ENCODE results near the gene CLIC4.
"Not testable (repeated sequence)": the region's sequence is repeated elsewhere in the genome, so short reads cannot be mapped to it uniquely, and the experiment has no call there.

CLIC4 gene

GRCh38 chr1:24884751-24885150, 139.5 kb downstream of the CLIC4 start:
- H3K4me1 ChIP-seq (ENCODE audit: control insufficient read depth, insufficient read depth, low read length, unreplicated experiment), result peaks cover 4% of the 10 kb centered on the region
- H2AFZ ChIP-seq (ENCODE audit: low read length, unreplicated experiment), result no peak overlapping the region
- peaks cover 39% of the 10 kb centered on the region for H3K27me3 ChIP-seq (ENCODE audit: insufficient read depth, low read length)
- H3K79me2 ChIP-seq (ENCODE audit: control insufficient read depth, insufficient read depth, low read length, unreplicated experiment), result no peaks in the 10 kb centered on the region
- no peak overlapping the region for H3K27ac ChIP-seq (ENCODE audit: low read depth, low read length)
- no peak overlapping the region for H3K4me3 ChIP-seq (ENCODE audit: low read depth, low read length)
- H3K36me3 ChIP-seq (ENCODE audit: insufficient read depth, low read length), result no peaks in the 10 kb centered on the region

- Histone ChIP-seq H3K4me3 (ENCODE audit: low read depth, low read length) (no peak overlapping the region), H3K27me3 (ENCODE audit: insufficient read depth, low read length) (peaks cover 32% of the 10 kb centered on the region), H3K36me3 (ENCODE audit: insufficient read depth, low read length) (no peaks in the 10 kb centered on the region), H3K79me2 (ENCODE audit: control insufficient read depth, insufficient read depth, low read length, unreplicated experiment) (no peaks in the 10 kb centered on the region), H2AFZ (ENCODE audit: low read length, unreplicated experiment) (no peak overlapping the region), H3K27ac (ENCODE audit: low read depth, low read length) (no peak overlapping the region), H3K4me1 (ENCODE audit: control insufficient read depth, insufficient read depth, low read length, unreplicated experiment) (peaks cover 5% of the 10 kb centered on the region)
These were observed 141.0 kb downstream of the CLIC4 start for GRCh38 chr1:24886241-24886640.

GRCh38 chr1:24888061-24888970, 143.1 kb downstream of the CLIC4 start:
- peaks cover 5% of the 10 kb centered on the region for H3K4me1 ChIP-seq (ENCODE audit: control insufficient read depth, insufficient read depth, low read length, unreplicated experiment)

GRCh38 chr1:24888971-24889676, 143.9 kb downstream of the CLIC4 start:
- Histone ChIP-seq H2AFZ (ENCODE audit: low read length, unreplicated experiment) (no peak overlapping the region), H3K27ac (ENCODE audit: low read depth, low read length) (no peak overlapping the region), H3K4me1 (ENCODE audit: control insufficient read depth, insufficient read depth, low read length, unreplicated experiment) (peaks cover 5% of the 10 kb centered on the region), H3K4me3 (ENCODE audit: low read depth, low read length) (no peak overlapping the region), H3K36me3 (ENCODE audit: insufficient read depth, low read length) (no peaks in the 10 kb centered on the region), H3K79me2 (ENCODE audit: control insufficient read depth, insufficient read depth, low read length, unreplicated experiment) (no peaks in the 10 kb centered on the region), H3K27me3 (ENCODE audit: insufficient read depth, low read length) (peaks cover 7% of the 10 kb centered on the region)

More at GRCh38 chr1:24888061-24888970, 143.1 kb downstream of the CLIC4 start:
- no peak overlapping the region for H2AFZ ChIP-seq (ENCODE audit: low read length, unreplicated experiment)
- H3K79me2 ChIP-seq (ENCODE audit: control insufficient read depth, insufficient read depth, low read length, unreplicated experiment), result no peaks in the 10 kb centered on the region
- no peak overlapping the region for H3K4me3 ChIP-seq (ENCODE audit: low read depth, low read length)
- peaks cover 15% of the 10 kb centered on the region for H3K27me3 ChIP-seq (ENCODE audit: insufficient read depth, low read length)
- H3K27ac ChIP-seq (ENCODE audit: low read depth, low read length), result no peak overlapping the region
- H3K36me3 ChIP-seq (ENCODE audit: insufficient read depth, low read length), result no peaks in the 10 kb centered on the region

GRCh38 chr1:24890887-24891286, 145.6 kb downstream of the CLIC4 start:
- H3K4me1 ChIP-seq (ENCODE audit: control insufficient read depth, insufficient read depth, low read length, unreplicated experiment), result peaks cover 5% of the 10 kb centered on the region
- no peak overlapping the region for H2AFZ ChIP-seq (ENCODE audit: low read length, unreplicated experiment)
- no peaks in the 10 kb centered on the region for H3K27me3 ChIP-seq (ENCODE audit: insufficient read depth, low read length)
- no peak overlapping the region for H3K4me3 ChIP-seq (ENCODE audit: low read depth, low read length)
- H3K36me3 ChIP-seq (ENCODE audit: insufficient read depth, low read length), result no peaks in the 10 kb centered on the region
- no peak overlapping the region for H3K27ac ChIP-seq (ENCODE audit: low read depth, low read length)
- H3K79me2 ChIP-seq (ENCODE audit: control insufficient read depth, insufficient read depth, low read length, unreplicated experiment), result no peaks in the 10 kb centered on the region

- not testable (repeated sequence) for H3K79me2 ChIP-seq (ENCODE audit: control insufficient read depth, insufficient read depth, low read length, unreplicated experiment); H3K4me3 ChIP-seq (ENCODE audit: low read depth, low read length); H3K27me3 ChIP-seq (ENCODE audit: insufficient read depth, low read length); H3K27ac ChIP-seq (ENCODE audit: low read depth, low read length); H3K36me3 ChIP-seq (ENCODE audit: insufficient read depth, low read length); H2AFZ ChIP-seq (ENCODE audit: low read length, unreplicated experiment); H3K4me1 ChIP-seq (ENCODE audit: control insufficient read depth, insufficient read depth, low read length, unreplicated experiment)
These were observed 146.1 kb downstream of the CLIC4 start for GRCh38 chr1:24891367-24891766.

GRCh38 chr1:24892188-24893153, 147.2 kb downstream of the CLIC4 start:
- H3K4me3 ChIP-seq (ENCODE audit: low read depth, low read length), result no peak overlapping the region
- H2AFZ ChIP-seq (ENCODE audit: low read length, unreplicated experiment), result no peak overlapping the region
- H3K27me3 ChIP-seq (ENCODE audit: insufficient read depth, low read length), result no peaks in the 10 kb centered on the region
- H3K27ac ChIP-seq (ENCODE audit: low read depth, low read length), result no peak overlapping the region
- H3K4me1 ChIP-seq (ENCODE audit: control insufficient read depth, insufficient read depth, low read length, unreplicated experiment), result peaks cover 5% of the 10 kb centered on the region
- H3K36me3 ChIP-seq (ENCODE audit: insufficient read depth, low read length), result no peaks in the 10 kb centered on the region
- H3K79me2 ChIP-seq (ENCODE audit: control insufficient read depth, insufficient read depth, low read length, unreplicated experiment), result no peaks in the 10 kb centered on the region

GRCh38 chr1:24893431-24893830, 148.2 kb downstream of the CLIC4 start:
- peaks cover 5% of the 10 kb centered on the region for H3K4me1 ChIP-seq (ENCODE audit: control insufficient read depth, insufficient read depth, low read length, unreplicated experiment)
- no peaks in the 10 kb centered on the region for H3K36me3 ChIP-seq (ENCODE audit: insufficient read depth, low read length)
- H3K4me3 ChIP-seq (ENCODE audit: low read depth, low read length), result no peak overlapping the region
- no peaks in the 10 kb centered on the region for H3K27me3 ChIP-seq (ENCODE audit: insufficient read depth, low read length)
- no peaks in the 10 kb centered on the region for H3K79me2 ChIP-seq (ENCODE audit: control insufficient read depth, insufficient read depth, low read length, unreplicated experiment)
- no peak overlapping the region for H2AFZ ChIP-seq (ENCODE audit: low read length, unreplicated experiment)
- H3K27ac ChIP-seq (ENCODE audit: low read depth, low read length), result no peak overlapping the region
